ENCODE results near the gene FMNL3. TPM values are rescaled to one million over a fixed set of nuclear protein-coding genes. Genes with fewer than 3 reads are reported as not detected.
A peak's percentile ranks its signal among the peaks of the same experiment; 100 is the strongest.

FMNL3 gene
- total RNA-seq, 4 donors from 2014 or later: 48.3 to 64.2 (median 58.9) TPM

- H3K27me3 ChIP-seq: no peaks in the 10 kb centered on the region
- H3K27ac ChIP-seq: peak overlapping the region in 3 of 4 donors; percentile 20 to 74 (median 57)
- H3K36me3 ChIP-seq: no peaks in the 10 kb centered on the region
- H3K4me3 ChIP-seq: no peak overlapping the region
- no peak for TF ChIP-seq EP300 (IDR thresholded peaks at IDR 0.05)
- TF ChIP-seq, protein P1, sequence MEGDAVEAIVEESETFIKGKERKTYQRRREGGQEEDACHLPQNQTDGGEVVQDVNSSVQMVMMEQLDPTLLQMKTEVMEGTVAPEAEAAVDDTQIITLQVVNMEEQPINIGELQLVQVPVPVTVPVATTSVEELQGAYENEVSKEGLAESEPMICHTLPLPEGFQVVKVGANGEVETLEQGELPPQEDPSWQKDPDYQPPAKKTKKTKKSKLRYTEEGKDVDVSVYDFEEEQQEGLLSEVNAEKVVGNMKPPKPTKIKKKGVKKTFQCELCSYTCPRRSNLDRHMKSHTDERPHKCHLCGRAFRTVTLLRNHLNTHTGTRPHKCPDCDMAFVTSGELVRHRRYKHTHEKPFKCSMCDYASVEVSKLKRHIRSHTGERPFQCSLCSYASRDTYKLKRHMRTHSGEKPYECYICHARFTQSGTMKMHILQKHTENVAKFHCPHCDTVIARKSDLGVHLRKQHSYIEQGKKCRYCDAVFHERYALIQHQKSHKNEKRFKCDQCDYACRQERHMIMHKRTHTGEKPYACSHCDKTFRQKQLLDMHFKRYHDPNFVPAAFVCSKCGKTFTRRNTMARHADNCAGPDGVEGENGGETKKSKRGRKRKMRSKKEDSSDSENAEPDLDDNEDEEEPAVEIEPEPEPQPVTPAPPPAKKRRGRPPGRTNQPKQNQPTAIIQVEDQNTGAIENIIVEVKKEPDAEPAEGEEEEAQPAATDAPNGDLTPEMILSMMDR (IDR thresholded peaks at IDR 0.05): no peak
- TF ChIP-seq POLR2A (IDR thresholded peaks at IDR 0.05): no peak
- WGBS, 2 donors: 44 to 53% methylated on average over 3 of the region's 3 CpGs
- H3K4me1 ChIP-seq: peaks cover 0 to 58% (median 19%) of the 10 kb centered on the region in 4 donors
- H3K9me3 ChIP-seq: no peaks in the 10 kb centered on the region
- DNase-seq (ENCODE audit: low spot score in 2 of 2): no peak
Measured at GRCh38 chr12:49683599-49684309, 23.5 kb downstream of the FMNL3 start.

- Histone ChIP-seq H3K27me3 (no peaks in the 10 kb centered on the region), H3K4me1 (peaks cover 0 to 60% (median 31%) of the 10 kb centered on the region in 4 donors), H3K9me3 (no peaks in the 10 kb centered on the region), H3K27ac (peak overlapping the region in 2 of 4 donors; percentile 36 to 43), H3K36me3 (no peaks in the 10 kb centered on the region), H3K4me3 (no peak overlapping the region)
- DNase-seq (ENCODE audit: low spot score in 2 of 2): no peak
- 93 to 94% methylated on average over 1 of the region's 1 CpG for WGBS, 2 donors
- TF ChIP-seq, protein P1 (IDR thresholded peaks at IDR 0.05): no peak
- TF ChIP-seq EP300 (IDR thresholded peaks at IDR 0.05) (no peak), POLR2A (IDR thresholded peaks at IDR 0.05) (no peak)
Measured at GRCh38 chr12:49680075-49680474, 27.1 kb downstream of the FMNL3 start.

DNA sequence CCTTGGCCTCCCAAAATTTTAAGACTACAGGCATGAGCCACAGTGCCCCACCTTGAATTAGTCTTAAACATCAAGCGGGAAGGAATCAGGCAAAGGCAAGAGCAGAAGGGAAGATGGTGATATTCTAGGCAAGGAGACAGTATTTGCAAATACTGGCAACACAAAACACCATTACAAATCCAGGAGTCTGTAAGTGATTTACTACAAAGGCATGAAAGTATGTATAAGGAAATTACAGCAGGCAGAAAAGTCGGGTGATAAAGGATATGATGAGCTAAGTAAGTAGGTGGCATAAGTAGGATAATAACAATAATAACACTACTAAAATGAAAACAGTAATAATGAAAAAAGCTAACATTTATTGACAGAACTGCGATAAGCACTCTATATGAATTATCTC lies 28.5 kb downstream of the FMNL3 start:
- H3K27me3 ChIP-seq: no peaks in the 10 kb centered on the region
- 81 to 90% methylated on average over 3 of the region's 3 CpGs for WGBS, 2 donors
- no peak for DNase-seq (ENCODE audit: low spot score in 2 of 2)
- no peaks in the 10 kb centered on the region for H3K36me3 ChIP-seq
- no peaks in the 10 kb centered on the region for H3K9me3 ChIP-seq
- no peak overlapping the region for H3K4me3 ChIP-seq
- peak overlapping the region in 1 of 4 donors; percentile 96 for H3K27ac ChIP-seq
- TF ChIP-seq POLR2A (IDR thresholded peaks at IDR 0.05) (no peak), EP300 (IDR thresholded peaks at IDR 0.05) (no peak)
- TF ChIP-seq, protein P1 (IDR thresholded peaks at IDR 0.05): no peak
- peaks cover 3 to 60% (median 33%) of the 10 kb centered on the region in 4 donors for H3K4me1 ChIP-seq

- Histone ChIP-seq H3K27ac (peak overlapping the region; percentile 89 to 98 (median 97)), H3K4me1 (peaks cover 3 to 75% (median 59%) of the 10 kb centered on the region in 4 donors), H3K27me3 (no peaks in the 10 kb centered on the region), H3K9me3 (no peaks in the 10 kb centered on the region), H3K4me3 (no peak overlapping the region), H3K36me3 (no peaks in the 10 kb centered on the region)
- peak in 1 of 2 donors; percentile 68 for TF ChIP-seq EP300 (IDR thresholded peaks at IDR 0.05)
- TF ChIP-seq POLR2A (IDR thresholded peaks at IDR 0.05): peak in 1 of 2 donors; percentile 27
- TF ChIP-seq, protein P1 (IDR thresholded peaks at IDR 0.05): no peak
- no peak for DNase-seq (ENCODE audit: low spot score in 2 of 2)
- 45 to 49% methylated on average over 7 of the region's 7 CpGs for WGBS, 2 donors
Measured at GRCh38 chr12:49675137-49675536, 32.1 kb downstream of the FMNL3 start.

GRCh38 chr12:49674318-49674981 lies 32.8 kb downstream of the FMNL3 start:
- peaks cover 3 to 72% (median 66%) of the 10 kb centered on the region in 4 donors for H3K4me1 ChIP-seq
- no peaks in the 10 kb centered on the region for H3K9me3 ChIP-seq

More at GRCh38 chr12:49674318-49674981, 32.8 kb downstream of the FMNL3 start:
- Histone ChIP-seq H3K27ac (peak overlapping the region; percentile 89 to 98 (median 97)), H3K4me3 (no peak overlapping the region), H3K36me3 (no peaks in the 10 kb centered on the region), H3K27me3 (no peaks in the 10 kb centered on the region)
- no peak for TF ChIP-seq EP300 (IDR thresholded peaks at IDR 0.05)
- TF ChIP-seq, protein P1 (IDR thresholded peaks at IDR 0.05): no peak
- no peak for TF ChIP-seq POLR2A (IDR thresholded peaks at IDR 0.05)
- 33 to 35% methylated on average over 4 of the region's 4 CpGs for WGBS, 2 donors
- peak in 1 of 2 donors; percentile 44 for DNase-seq (ENCODE audit: low spot score in 2 of 2)
